Natural killer cell (primary cell): ENCODE results near the gene SMARCA5. TPM values are rescaled to one million over a fixed set of nuclear protein-coding genes. Genes with fewer than 3 reads are reported as not detected.

Source experiments
- ATAC-seq, 3 donors: fragments of 150-1000 bp in 2 of 3; fragments of 200-7000 bp in 1 of 3; cut with Tn5 transposase; 1 replicate in 1 of 3; 2 replicates in 2 of 3; pipeline ENCODE4 v1.10.0; 2021; ENCODE audit warnings: mild to moderate bottlenecking in 2 of 3, moderate library complexity in 2 of 3
- DNase-seq, 2 donors: peaks; one replicate each; pipeline versions ENCODE4 v3.0.0 to v3.0.0-alpha.2; 2013 to 2021; ENCODE audit warnings: mixed read lengths in 1 of 2
- H3K27ac ChIP-seq: one replicate; pipeline ENCODE4 v1.5.1; 2013; ENCODE audit warnings: mild to moderate bottlenecking, low read length
- H3K27me3 ChIP-seq: one replicate; pipeline ENCODE4 v1.6.1; 2013; ENCODE audit warnings: low read length; ENCODE audit not compliant: control insufficient read depth, insufficient read depth
- H3K36me3 ChIP-seq: one replicate; pipeline ENCODE4 v1.6.1; 2013; ENCODE audit warnings: low read length; ENCODE audit not compliant: control insufficient read depth, insufficient read depth
- H3K4me1 ChIP-seq: one replicate; pipeline ENCODE4 v1.6.1; 2013; ENCODE audit warnings: low read length; ENCODE audit not compliant: control insufficient read depth, insufficient read depth
- H3K4me3 ChIP-seq: one replicate; pipeline ENCODE4 v1.5.1; 2013; ENCODE audit warnings: low read length
- H3K9me3 ChIP-seq: one replicate; pipeline ENCODE4 v1.6.1; 2013; ENCODE audit warnings: low read length; ENCODE audit not compliant: control insufficient read depth, insufficient read depth
- H3K27ac Mint-ChIP-seq, 2 donors: one replicate each; pipeline ENCODE4 v1.8.0; 2022; ENCODE audit warnings: mild to moderate bottlenecking in 2 of 2, mixed read lengths in 2 of 2, moderate library complexity in 1 of 2
- H3K27me3 Mint-ChIP-seq, 2 donors: one replicate each; pipeline ENCODE4 v1.8.0; 2022; ENCODE audit warnings: low read depth in 2 of 2, mixed read lengths in 2 of 2
- H3K36me3 Mint-ChIP-seq: one replicate; pipeline ENCODE4 v1.8.0; 2022; ENCODE audit warnings: mixed read lengths
- H3K4me1 Mint-ChIP-seq, 2 donors: one replicate each; pipeline ENCODE4 v1.8.0; 2022; ENCODE audit warnings: mixed read lengths in 2 of 2
- H3K4me3 Mint-ChIP-seq: one replicate; pipeline ENCODE4 v1.8.0; 2022; ENCODE audit warnings: mild to moderate bottlenecking, moderate library complexity, mixed read lengths
- H3K9me3 Mint-ChIP-seq, 2 donors: one replicate each; pipeline ENCODE4 v1.8.0; 2022; ENCODE audit warnings: mixed read lengths in 2 of 2
- WGBS: methylation state at CpG from one replicate; pipeline ENCODE4 v1.1.7; 2013; ENCODE audit warnings: missing lambda C conversion rate; ENCODE audit not compliant: insufficient coverage; 5-methylcytosine and 5-hydroxymethylcytosine counted together
- intact Hi-C: fragments of 100-400 bp; cut with micrococcal nuclease; formaldehyde crosslinking; loops from one replicate; pipeline ENCODE4 v1.14.2; 2022
- total RNA-seq, 4 donors: library from RNA; stranded (reverse); fragments of 120-200 nt in 1 of 4; gene quantifications; one replicate each; pipeline versions ENCODE4 v1.2.3 to v1.2.4, GENCODE V29; 2013 to 2022
- TF ChIP-seq, protein P1 (sequence below): fragments of 200-600 bp; IDR thresholded peaks from one replicate; pipeline ENCODE4 v1.8.0; 2022; ENCODE audit warnings: antibody characterized with exemption

The SMARCA5 gene
- total RNA-seq, 3 donors from 2014 or later (not counting 1 experiment from before 2014, with no cell fraction given) = 42.5 to 53.8 (median 45.8) TPM

DNA sequence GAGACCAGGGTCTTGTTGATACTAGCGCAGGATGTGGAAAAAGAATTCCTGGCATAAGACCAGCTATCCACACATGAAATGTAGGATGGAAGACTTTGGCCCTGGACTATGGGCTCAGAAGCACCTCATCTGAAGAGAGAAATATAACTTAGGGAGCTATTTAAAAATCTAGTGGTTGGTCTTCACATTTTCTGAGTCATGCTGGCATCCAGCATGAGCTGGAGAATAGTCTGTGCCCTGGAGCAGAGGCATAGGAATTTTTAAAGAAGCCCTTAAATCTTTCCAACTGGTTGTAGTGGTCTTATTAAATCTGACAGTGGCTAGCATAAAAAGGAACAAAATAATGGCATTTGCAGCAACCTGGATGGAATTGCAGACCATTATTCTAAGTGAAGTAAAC, 86.3 kb downstream of the SMARCA5 start:
- Mint-ChIP-seq H3K36me3 (no peaks in the 10 kb centered on the region), H3K4me3 (no peak overlapping the region), H3K27ac (no peak overlapping the region), H3K9me3 (peaks cover 0 to 2% of the 10 kb centered on the region in 2 donors), H3K4me1 (no peaks in the 10 kb centered on the region), H3K27me3 (peaks cover 0 to 8% of the 10 kb centered on the region in 2 donors)
- 100% methylated on average over 1 of the region's 1 CpG for WGBS
- Histone ChIP-seq H3K27me3 (no peaks in the 10 kb centered on the region), H3K9me3 (no peaks in the 10 kb centered on the region), H3K4me3 (no peak overlapping the region), H3K4me1 (no peaks in the 10 kb centered on the region), H3K27ac (no peak overlapping the region), H3K36me3 (no peaks in the 10 kb centered on the region)
- TF ChIP-seq, protein P1, sequence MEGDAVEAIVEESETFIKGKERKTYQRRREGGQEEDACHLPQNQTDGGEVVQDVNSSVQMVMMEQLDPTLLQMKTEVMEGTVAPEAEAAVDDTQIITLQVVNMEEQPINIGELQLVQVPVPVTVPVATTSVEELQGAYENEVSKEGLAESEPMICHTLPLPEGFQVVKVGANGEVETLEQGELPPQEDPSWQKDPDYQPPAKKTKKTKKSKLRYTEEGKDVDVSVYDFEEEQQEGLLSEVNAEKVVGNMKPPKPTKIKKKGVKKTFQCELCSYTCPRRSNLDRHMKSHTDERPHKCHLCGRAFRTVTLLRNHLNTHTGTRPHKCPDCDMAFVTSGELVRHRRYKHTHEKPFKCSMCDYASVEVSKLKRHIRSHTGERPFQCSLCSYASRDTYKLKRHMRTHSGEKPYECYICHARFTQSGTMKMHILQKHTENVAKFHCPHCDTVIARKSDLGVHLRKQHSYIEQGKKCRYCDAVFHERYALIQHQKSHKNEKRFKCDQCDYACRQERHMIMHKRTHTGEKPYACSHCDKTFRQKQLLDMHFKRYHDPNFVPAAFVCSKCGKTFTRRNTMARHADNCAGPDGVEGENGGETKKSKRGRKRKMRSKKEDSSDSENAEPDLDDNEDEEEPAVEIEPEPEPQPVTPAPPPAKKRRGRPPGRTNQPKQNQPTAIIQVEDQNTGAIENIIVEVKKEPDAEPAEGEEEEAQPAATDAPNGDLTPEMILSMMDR = no peak
- intact Hi-C loops = no loop called here
- ATAC-seq (no peak), DNase-seq (no peak)

GRCh38 chr4:143606480-143606879, 93.0 kb downstream of the SMARCA5 start:
- WGBS = 77% methylated on average over 3 of the region's 3 CpGs
- H3K4me3 ChIP-seq = no peak overlapping the region
- no peaks in the 10 kb centered on the region for H3K9me3 Mint-ChIP-seq
- H3K27ac ChIP-seq = no peak overlapping the region
- H3K27me3 Mint-ChIP-seq = no peaks in the 10 kb centered on the region
- H3K4me3 Mint-ChIP-seq = no peak overlapping the region
- no peaks in the 10 kb centered on the region for H3K4me1 ChIP-seq
- H3K4me1 Mint-ChIP-seq = no peaks in the 10 kb centered on the region
- no peaks in the 10 kb centered on the region for H3K9me3 ChIP-seq
- TF ChIP-seq, protein P1 = no peak
- no peak overlapping the region for H3K27ac Mint-ChIP-seq
- no peaks in the 10 kb centered on the region for H3K27me3 ChIP-seq
- ATAC-seq = no peak
- intact Hi-C loops = no loop called here
- H3K36me3 ChIP-seq = no peaks in the 10 kb centered on the region
- no peaks in the 10 kb centered on the region for H3K36me3 Mint-ChIP-seq
- no peak for DNase-seq

Other genes starting within 250 kb of the SMARCA5 start
- 10 to 100 TPM; 11.5 to 25.4 (median 11.9) TPM for gene GAB1, start 176.8 kb upstream of the SMARCA5 start, total RNA-seq
- under 1 TPM in 1 of 3 donors, not detected in 2; 0.07 TPM for gene FREM3, start 187.0 kb downstream of the SMARCA5 start, total RNA-seq